Activated CD8-positive, alpha-beta T cell treated with anti-CD3 and anti-CD28 coated beads for 36 hours (primary cell): ENCODE results near the gene TRIP10. TPM values are rescaled to one million over a fixed set of nuclear protein-coding genes. Genes with fewer than 3 reads are reported as not detected.

ENCODE experiments used
- ATAC-seq: fragments of 200-7000 bp; cut with Tn5 transposase; one replicate; pipeline ENCODE4 v1.10.0; 2021; ENCODE audit warnings: mild to moderate bottlenecking, moderate library complexity
- CTCF ChIA-PET: fragments of 350-600 bp; sonication (Branson Sonifier 250); formaldehyde crosslinking; loops from one replicate; lab custom pipeline; 2021; ENCODE audit warnings: antibody characterized with exemption; lab: Charles Lee
- POLR2A ChIA-PET: fragments of 350-600 bp; sonication (Branson Sonifier 250); formaldehyde crosslinking; loops from one replicate; lab custom pipeline; 2021; ENCODE audit warnings: antibody characterized with exemption; lab: Charles Lee
- DNase-seq: peaks from one replicate; pipeline ENCODE4 v3.0.0-alpha.2; 2020
- H3K27ac Mint-ChIP-seq: one replicate; pipeline ENCODE4 v1.8.0; 2021; ENCODE audit warnings: mild to moderate bottlenecking, mixed read lengths
- H3K27me3 Mint-ChIP-seq: one replicate; pipeline ENCODE4 v1.8.0; 2021; ENCODE audit warnings: mixed read lengths
- H3K36me3 Mint-ChIP-seq: one replicate; pipeline ENCODE4 v1.8.0; 2021; ENCODE audit warnings: low read depth, mixed read lengths
- H3K4me1 Mint-ChIP-seq: one replicate; pipeline ENCODE4 v1.8.0; 2021; ENCODE audit warnings: low read depth, mixed read lengths
- H3K4me3 Mint-ChIP-seq: one replicate; pipeline ENCODE4 v1.8.0; 2021; ENCODE audit warnings: mild to moderate bottlenecking, moderate library complexity, mixed read lengths
- H3K9me3 Mint-ChIP-seq: one replicate; pipeline ENCODE4 v1.8.0; 2021; ENCODE audit warnings: mixed read lengths
- CTCF ChIP-seq: fragments of 200-600 bp; IDR thresholded peaks from one replicate; pipeline ENCODE4 v1.8.0; 2022; ENCODE audit warnings: antibody characterized with exemption, mild to moderate bottlenecking
- intact Hi-C: fragments of 100-400 bp; cut with micrococcal nuclease; formaldehyde crosslinking; loops from one replicate; pipeline ENCODE4 v1.10.0; 2022
- total RNA-seq, 2 experiments: library from RNA; stranded (reverse); gene quantifications; one replicate each; pipeline ENCODE4 v1.2.3, GENCODE V29; 2021

Gene TRIP10
- total RNA-seq, 2 experiments from 2014 or later, result 33.8 to 34.3 TPM

- CTCF ChIA-PET, result interaction anchor here (1.1 kb wide), 1 partner anchor 98 kb away, joined by 3 read pairs; no protein-coding TSS in a partner anchor
- no peaks in the 10 kb centered on the region for H3K9me3 Mint-ChIP-seq
- ATAC-seq, result no peak
- peaks cover 3% of the 10 kb centered on the region for H3K4me1 Mint-ChIP-seq
- intact Hi-C loops, result loop anchor here (10.0 kb wide), 1 partner anchor 215 kb away; no protein-coding TSS in a partner anchor
- POLR2A ChIA-PET, result no interaction called here
- H3K27me3 Mint-ChIP-seq, result no peaks in the 10 kb centered on the region
- no peak for DNase-seq
- no peak overlapping the region for H3K27ac Mint-ChIP-seq
- no peak overlapping the region for H3K4me3 Mint-ChIP-seq
- H3K36me3 Mint-ChIP-seq, result peaks cover 22% of the 10 kb centered on the region
- TF ChIP-seq CTCF, result no peak
Observed at GRCh38 chr19:6729573-6730152, 9.8 kb upstream of the TRIP10 start.

GRCh38 chr19:6730153-6730804, 9.2 kb upstream of the TRIP10 start:
- POLR2A ChIA-PET, result no interaction called here
- Mint-ChIP-seq H3K27me3 (no peaks in the 10 kb centered on the region), H3K36me3 (peaks cover 22% of the 10 kb centered on the region), H3K4me3 (no peak overlapping the region), H3K9me3 (no peaks in the 10 kb centered on the region), H3K4me1 (peaks cover 4% of the 10 kb centered on the region), H3K27ac (no peak overlapping the region)
- ATAC-seq, result peak; percentile 93
- TF ChIP-seq CTCF, result no peak
- intact Hi-C loops, result loop anchor here (10.0 kb wide), 1 partner anchor 215 kb away; no protein-coding TSS in a partner anchor
- peak; percentile 82 for DNase-seq
- CTCF ChIA-PET, result no interaction called here

GRCh38 chr19:6730941-6731670, 8.4 kb upstream of the TRIP10 start:
- POLR2A ChIA-PET, result interaction anchor here (0.8 kb wide), 1 partner anchor 10 kb away, joined by 3 read pairs; the partner anchor contains the start of gene C3
- Mint-ChIP-seq H3K4me3 (no peak overlapping the region), H3K4me1 (peaks cover 9% of the 10 kb centered on the region), H3K27ac (no peak overlapping the region), H3K9me3 (no peaks in the 10 kb centered on the region), H3K36me3 (peaks cover 26% of the 10 kb centered on the region), H3K27me3 (no peaks in the 10 kb centered on the region)
- CTCF ChIA-PET, result no interaction called here
- no peak for TF ChIP-seq CTCF
- ATAC-seq (no peak), DNase-seq (no peak)
- intact Hi-C loops, result loop anchor here (10.0 kb wide), 1 partner anchor 216 kb away; no protein-coding TSS in a partner anchor

- ChIA-PET CTCF (no interaction called here), POLR2A (interaction anchor here (0.8 kb wide), 1 partner anchor 11 kb away, joined by 3 read pairs; the partner anchor contains the start of gene C3)
- no peak for DNase-seq
- intact Hi-C loops, result loop anchor here (10.0 kb wide), 1 partner anchor 217 kb away; no protein-coding TSS in a partner anchor
- Mint-ChIP-seq H3K4me1 (peaks cover 12% of the 10 kb centered on the region), H3K4me3 (no peak overlapping the region), H3K27ac (no peak overlapping the region), H3K27me3 (no peaks in the 10 kb centered on the region), H3K9me3 (no peaks in the 10 kb centered on the region), H3K36me3 (peaks cover 29% of the 10 kb centered on the region)
- no peak for TF ChIP-seq CTCF
- ATAC-seq, result no peak
Observed at GRCh38 chr19:6731822-6732221, 7.7 kb upstream of the TRIP10 start.
